IMR-90 (cell line): ENCODE results near the gene MICAL2. TPM values are rescaled to one million over a fixed set of nuclear protein-coding genes. Genes with fewer than 3 reads are reported as not detected.

Experiments used
- ATAC-seq: fragments of 200-7000 bp; cut with Tn5 transposase; 2 replicates; pipeline ENCODE4 v1.9.1; 2020; ENCODE audit warnings: low read depth, mild to moderate bottlenecking, moderate library complexity
- BruUV-seq: library from RNA; stranded (reverse); fragments of 400-500 nt; replicated peaks from 2 replicates; lab custom pipeline; 2021; lab: Mats Ljungman, UMichigan
- CTCF ChIA-PET: fragments of 300-600 bp; formaldehyde crosslinking; extraction: SDS; loops from one replicate; lab custom pipeline; 2021; ENCODE audit warnings: antibody characterized with exemption; lab: Yijun Ruan, JAX
- POLR2A ChIA-PET: fragments of 300-600 bp; sonication (Branson Sonifier 250); formaldehyde crosslinking; loops from one replicate; lab custom pipeline; 2022; ENCODE audit warnings: antibody characterized with exemption; ENCODE audit not compliant: unreplicated experiment; lab: Charles Lee
- DNase-seq: peaks from one replicate; pipeline ENCODE4 v3.0.0; 2013
- H2AFZ ChIP-seq: replicated peaks from 2 replicates; pipeline ENCODE3; 2013; ENCODE audit warnings: low read length, mild to moderate bottlenecking; ENCODE audit not compliant: poor library complexity
- H2AK5ac ChIP-seq: 2 replicates; pipeline ENCODE4 v1.6.1; 2013; ENCODE audit warnings: low read depth, low read length, inconsistent platforms
- H2AK9ac ChIP-seq: replicated peaks from 2 replicates; pipeline ENCODE3; 2013; ENCODE audit warnings: mild to moderate bottlenecking, low read depth, low read length, moderate library complexity; ENCODE audit not compliant: poor library complexity
- H2BK120ac ChIP-seq: 2 replicates; pipeline ENCODE4 v1.6.1; 2013; ENCODE audit warnings: low read depth, low read length, inconsistent platforms
- H2BK15ac ChIP-seq: 3 replicates; pipeline ENCODE4 v1.6.1; 2013; ENCODE audit warnings: low read depth, low read length, inconsistent platforms
- H2BK20ac ChIP-seq: 2 replicates; pipeline ENCODE4 v1.6.1; 2013; ENCODE audit warnings: low read depth, mild to moderate bottlenecking, inconsistent platforms, low read length, moderate library complexity
- H2BK5ac ChIP-seq: 2 replicates; pipeline ENCODE4 v1.6.1; 2013; ENCODE audit warnings: mild to moderate bottlenecking, low read depth, low read length, inconsistent platforms; ENCODE audit not compliant: poor library complexity, severe bottlenecking
- H3K14ac ChIP-seq: replicated peaks from 2 replicates; pipeline ENCODE4 v1.6.1; 2013; ENCODE audit warnings: low read depth, low read length, inconsistent platforms
- H3K18ac ChIP-seq: 2 replicates; pipeline ENCODE4 v1.6.1; 2013; ENCODE audit warnings: low read depth, low read length, control low read depth
- H3K23ac ChIP-seq: 2 replicates; pipeline ENCODE4 v1.6.1; 2013; ENCODE audit warnings: low read depth, low read length, inconsistent platforms
- H3K27ac ChIP-seq: 2 replicates; pipeline ENCODE4 v1.5.1; 2013; ENCODE audit warnings: mild to moderate bottlenecking, control low read depth, low read length; ENCODE audit not compliant: insufficient read depth
- H3K27me3 ChIP-seq: 2 replicates; pipeline ENCODE4 v1.6.1; 2013; ENCODE audit warnings: low read length; ENCODE audit not compliant: control insufficient read depth, insufficient read depth
- H3K36me3 ChIP-seq: 2 replicates; pipeline ENCODE4 v1.6.1; 2013; ENCODE audit warnings: low read length, mixed read lengths; ENCODE audit not compliant: control insufficient read depth, insufficient read depth
- H3K4ac ChIP-seq: 2 replicates; pipeline ENCODE4 v1.6.1; 2013; ENCODE audit warnings: low read depth, low read length, inconsistent platforms
- H3K4me1 ChIP-seq: 2 replicates; pipeline ENCODE4 v1.6.1; 2013; ENCODE audit warnings: low read length, mixed read lengths; ENCODE audit not compliant: control insufficient read depth, insufficient read depth
- H3K4me2 ChIP-seq: 2 replicates; pipeline ENCODE4 v1.6.1; 2013; ENCODE audit warnings: low read depth, mild to moderate bottlenecking, control low read depth, low read length, moderate library complexity
- H3K4me3 ChIP-seq: 2 replicates; pipeline ENCODE4 v1.5.1; 2013; ENCODE audit warnings: low read depth, mild to moderate bottlenecking, control low read depth, low read length, moderate library complexity; ENCODE audit not compliant: insufficient read depth
- H3K56ac ChIP-seq: 2 replicates; pipeline ENCODE4 v1.6.1; 2013; ENCODE audit warnings: low read length, inconsistent platforms; ENCODE audit not compliant: insufficient read depth; ENCODE audit errors: extremely low read depth
- H3K79me1 ChIP-seq, 2 experiments: 2 replicates each; pipeline ENCODE4 v1.6.1; 2013; ENCODE audit warnings: low read length in 2 of 2, inconsistent platforms in 1 of 2, low read depth in 1 of 2
- H3K9ac ChIP-seq: 2 replicates; pipeline ENCODE4 v1.6.1; 2013; ENCODE audit warnings: low read depth, low read length, control low read depth
- H3K9me1 ChIP-seq: 2 replicates; pipeline ENCODE4 v1.6.1; 2013; ENCODE audit warnings: low read length, inconsistent platforms; ENCODE audit not compliant: insufficient read depth
- H3K9me3 ChIP-seq: 2 replicates; pipeline ENCODE4 v1.6.1; 2013; ENCODE audit warnings: low read length; ENCODE audit not compliant: control insufficient read depth, insufficient read depth
- H4K20me1 ChIP-seq: 2 replicates; pipeline ENCODE4 v1.6.1; 2013; ENCODE audit warnings: low read length, inconsistent platforms; ENCODE audit not compliant: insufficient read depth
- H4K5ac ChIP-seq: 2 replicates; pipeline ENCODE4 v1.6.1; 2013; ENCODE audit warnings: mild to moderate bottlenecking, low read depth, low read length, control low read depth
- H4K8ac ChIP-seq, 2 experiments: 2 replicates each; pipeline ENCODE4 v1.6.1; 2013; ENCODE audit warnings: low read depth in 2 of 2, low read length in 2 of 2, control low read depth in 1 of 2, inconsistent platforms in 1 of 2
- H4K91ac ChIP-seq: 2 replicates; pipeline ENCODE4 v1.6.1; 2013; ENCODE audit warnings: low read depth, low read length, inconsistent platforms; ENCODE audit not compliant: insufficient read depth
- CEBPB ChIP-seq: IDR thresholded peaks from 2 replicates; pipeline ENCODE4 v1.6.1; 2012; ENCODE audit warnings: low read depth, low read length, improper control_type of control experiment
- CHD1 ChIP-seq: IDR thresholded peaks from 2 replicates; pipeline ENCODE4 v1.6.1; 2012; ENCODE audit warnings: low read depth, low read length, improper control_type of control experiment
- CTCF ChIP-seq: conservative IDR thresholded peaks from 2 replicates; pipeline ENCODE4 v1.5.1; 2012; ENCODE audit warnings: mild to moderate bottlenecking, low read depth, low read length, improper control_type of control experiment
- FOS ChIP-seq: fragments of 150-350 bp; IDR thresholded peaks from 2 replicates; pipeline ENCODE4 v1.6.1; 2016; ENCODE audit warnings: low read depth, low read length
- MAFK ChIP-seq: IDR thresholded peaks from 2 replicates; pipeline ENCODE4 v1.6.1; 2012; ENCODE audit warnings: low read depth, low read length, improper control_type of control experiment
- MAZ ChIP-seq: IDR thresholded peaks from 2 replicates; pipeline ENCODE4 v1.6.1; 2012; ENCODE audit warnings: low read depth, mild to moderate bottlenecking, low read length, improper control_type of control experiment, moderate library complexity, borderline replicate concordance
- NFE2L2 ChIP-seq: fragments of 150-350 bp; IDR thresholded peaks from 2 replicates; pipeline ENCODE4 v1.6.1; 2016; ENCODE audit warnings: low read depth, mild to moderate bottlenecking, low read length
- POLR2A ChIP-seq: IDR thresholded peaks from 2 replicates; pipeline ENCODE4 v1.6.1; 2012; ENCODE audit warnings: mild to moderate bottlenecking, low read depth, low read length
- RAD21 ChIP-seq: IDR thresholded peaks from 2 replicates; pipeline ENCODE4 v1.6.1; 2012; ENCODE audit warnings: low read length, improper control_type of control experiment
- RCOR1 ChIP-seq: IDR thresholded peaks from 2 replicates; pipeline ENCODE4 v1.6.1; 2012; ENCODE audit warnings: mild to moderate bottlenecking, low read length, improper control_type of control experiment; ENCODE audit not compliant: insufficient replicate concordance
- WGBS, 2 experiments: methylation state at CpG; one replicate each; pipeline versions ENCODE4 v1.1.5 to v1.1.7; 2013; ENCODE audit warnings: missing lambda C conversion rate in 2 of 2; ENCODE audit not compliant: insufficient read length in 1 of 2; ENCODE audit errors: extremely low coverage in 2 of 2; 5-methylcytosine and 5-hydroxymethylcytosine counted together
- dilution Hi-C: fragments of 300-500 bp; cut with HindIII; formaldehyde crosslinking; loops from one replicate; pipeline ENCODE4 v1.14.3; 2018; ENCODE audit warnings: low sequenced_read_pairs; ENCODE audit not compliant: unreplicated experiment
- in situ Hi-C: fragments of 300-500 bp; cut with MboI; formaldehyde crosslinking; loops from 3 replicates; pipeline ENCODE4 v1.14.3; 2019; ENCODE audit warnings: low sequenced_read_pairs, inconsistent platforms, mixed read lengths
- intact Hi-C: fragments of 100-400 bp; cut with micrococcal nuclease; formaldehyde crosslinking; loops from 2 replicates; pipeline ENCODE4 v1.10.0; 2022
- polyA plus RNA-seq, 3 experiments: library from polyadenylated mRNA; depleted of rRNA; stranded (reverse); fragments of >200 nt; gene quantifications; 2 replicates each; pipeline ENCODE4 v1.2.3, GENCODE V29; 2012; ENCODE audit warnings: low replicate concordance in 1 of 3
- total RNA-seq: library from RNA; depleted of rRNA; stranded (reverse); fragments of >200 nt; gene quantifications from 2 replicates; pipeline ENCODE4 v1.2.3, GENCODE V29; 2012

Gene MICAL2
- total and polyA plus RNA-seq, 2 of the 4 experiments (the other 2 are of a cell fraction) = 170 to 336 TPM

DNA sequence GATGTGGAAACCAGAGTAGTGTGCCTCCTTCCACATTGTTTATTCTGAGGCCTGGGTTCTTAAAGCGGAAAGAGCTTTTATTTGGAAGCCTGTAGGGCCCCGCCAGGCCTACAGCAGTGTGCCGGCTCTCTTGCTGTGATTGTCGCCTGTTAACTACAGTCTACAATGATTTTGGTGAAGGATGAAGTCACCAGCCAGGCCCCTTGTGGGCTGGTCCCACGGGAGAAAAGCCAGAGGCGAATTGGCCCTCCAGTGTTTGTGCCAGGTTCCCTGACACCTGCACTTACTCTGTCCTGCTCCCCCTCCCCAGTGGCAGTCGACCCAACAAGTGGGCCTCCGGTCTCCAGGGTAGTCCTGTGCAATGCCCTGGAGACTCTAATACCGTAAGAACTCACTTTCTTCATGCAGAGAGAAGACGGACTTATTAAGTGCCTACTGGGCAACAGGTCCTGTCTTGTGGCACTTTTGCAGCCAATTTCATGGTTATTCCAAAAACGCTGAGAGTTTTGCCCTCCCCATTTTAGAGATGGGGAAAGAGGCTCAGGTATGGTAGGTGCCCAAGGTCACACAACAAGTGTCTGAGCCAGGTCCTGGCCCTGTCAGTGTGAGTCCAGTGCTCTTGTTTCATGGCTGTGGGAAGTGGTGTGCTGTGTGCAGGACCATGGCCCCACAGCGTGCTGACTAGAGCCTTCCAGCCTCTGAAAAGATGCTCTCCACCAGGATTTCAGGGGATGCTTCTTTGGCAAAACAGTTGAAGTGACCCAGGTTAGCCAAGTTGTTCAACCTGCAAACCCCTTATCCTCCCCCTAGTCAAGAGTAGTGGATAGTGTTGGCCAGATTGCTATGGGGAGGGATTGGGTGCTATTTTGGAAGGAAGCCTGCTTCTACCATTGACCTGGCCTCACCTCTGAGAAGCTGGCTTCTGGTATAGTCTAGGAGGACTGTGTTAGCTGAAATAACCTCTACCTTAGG lies 1.4 kb downstream of the MICAL2 start:
- H3K4me3 ChIP-seq = peak overlapping the region; percentile 80
- intact Hi-C loops (loop anchor here (1.0 to 5.0 kb wide), 3 partner anchors 25 to 170 kb away; no protein-coding TSS in a partner anchor), in situ Hi-C loops (loop anchor here (10.0 kb wide), 1 partner anchor 123 kb away; no protein-coding TSS in a partner anchor), dilution Hi-C loops (no loop called here)
- DNase-seq (peak; percentile 46), ATAC-seq (no peak)
- WGBS, 2 experiments = 60% methylated on average over 5 of the region's 12 CpGs; no CpG with 5 or more reads in 1 of the 2 experiments
- peak overlapping the region; percentile 30; the same call in 1 of the 2 replicates for H2BK20ac ChIP-seq
- peak overlapping the region; percentile 30 for H2AK5ac ChIP-seq
- TF ChIP-seq NFE2L2 (no peak), MAZ (no peak), FOS (no peak), CEBPB (no peak), MAFK (no peak), CTCF (no peak), POLR2A (peak; percentile 83), CHD1 (peak; percentile 74; the same call in 1 of the 2 replicates), RAD21 (no peak), RCOR1 (no peak)
- peak overlapping the region; percentile 91 for H3K9ac ChIP-seq
- POLR2A ChIA-PET = interaction anchor here (0.6 to 1.6 kb wide), 4 partner anchors 24 to 270 kb away, joined by 3 to 5 read pairs (median 4); partner anchors contain the start of gene USP47
- peak overlapping the region; percentile 91 for H3K4me2 ChIP-seq
- peaks cover 19% of the 10 kb centered on the region; the same call in 1 of the 2 replicates for H4K20me1 ChIP-seq
- H2AFZ ChIP-seq = peak overlapping the region; percentile 78
- H3K14ac ChIP-seq = peak overlapping the region; percentile 95
- no peaks in the 10 kb centered on the region for H3K9me3 ChIP-seq
- H3K4me1 ChIP-seq = peaks cover 36% of the 10 kb centered on the region
- peak overlapping the region; percentile 67 for H4K5ac ChIP-seq
- CTCF ChIA-PET = no interaction called here
- peak overlapping the region; percentile 77 for H3K23ac ChIP-seq
- peaks cover 8 to 61% of the 10 kb centered on the region in 2 experiments; a peak in 3 of 4 replicates for H3K79me1 ChIP-seq
- H2BK5ac ChIP-seq = peak overlapping the region; percentile 78
- peak overlapping the region; percentile 74; the same call in 1 of the 2 replicates for H3K56ac ChIP-seq
- BruUV-seq = no TSS peak
- H4K8ac ChIP-seq = peak overlapping the region; percentile 2 to 62
- peak overlapping the region; percentile 80 for H3K4ac ChIP-seq
- peak overlapping the region; percentile 71 for H3K27ac ChIP-seq
- peak overlapping the region; percentile 57 for H3K18ac ChIP-seq
- peak overlapping the region; percentile 20 for H4K91ac ChIP-seq
- H2BK120ac ChIP-seq = peak overlapping the region; percentile 70; the same call in 1 of the 2 replicates
- H3K27me3 ChIP-seq = no peaks in the 10 kb centered on the region
- H2AK9ac ChIP-seq = peak overlapping the region; percentile 85
- H3K9me1 ChIP-seq = peaks cover 35% of the 10 kb centered on the region
- H2BK15ac ChIP-seq = peak overlapping the region; percentile 31; the same call in 1 of the 3 replicates
- peaks cover 6% of the 10 kb centered on the region for H3K36me3 ChIP-seq
